Measurements from ENCODE around the gene STPG4.

STPG4 gene

DNA sequence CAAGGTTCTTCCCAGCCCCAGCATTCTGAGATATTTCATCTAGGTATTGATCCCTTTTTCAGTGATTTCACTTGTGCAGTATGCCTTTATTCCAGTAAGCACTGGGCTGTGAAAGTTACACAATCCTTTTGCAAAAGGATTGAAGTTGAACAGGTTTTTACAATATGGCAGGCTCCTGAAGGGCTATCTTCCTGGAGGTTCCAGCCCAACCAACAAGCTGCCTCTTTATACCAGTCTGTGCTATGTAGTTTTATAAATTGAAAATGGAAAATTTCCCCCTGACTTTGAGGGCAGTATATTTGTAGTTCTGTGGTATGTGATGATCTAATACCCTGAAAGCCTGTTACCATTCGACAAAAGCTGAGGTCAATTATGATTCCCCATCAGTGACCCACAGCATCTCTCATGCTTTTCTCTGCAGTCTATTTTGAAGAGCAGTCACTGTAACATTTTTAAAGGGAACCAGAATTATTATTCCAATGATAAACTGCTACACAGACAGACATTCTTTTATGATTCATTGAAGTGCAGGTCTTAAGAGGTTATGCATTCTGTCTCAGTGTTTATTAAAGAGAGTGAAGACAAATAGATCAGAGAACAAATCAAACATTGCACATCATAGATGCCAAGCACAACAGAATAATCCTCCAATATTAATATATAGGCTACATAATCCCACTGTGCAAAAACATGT is 35.2 kb upstream of the STPG4 start:
- Histone ChIP-seq H3K27ac (ENCODE audit: low read length) (no peak overlapping the region), H3K4me3 (ENCODE audit: low read length) (no peak overlapping the region), H3K9me2 (replicated peaks; ENCODE audit: insufficient read depth, low read length) (no peaks in the 10 kb centered on the region), H2AFZ (ENCODE audit: low read length) (no peak overlapping the region), H3K4me1 (ENCODE audit: low read length) (no peaks in the 10 kb centered on the region), H3K9ac (ENCODE audit: low read length) (no peak overlapping the region), H3K36me3 (replicated peaks; ENCODE audit: insufficient read depth, low read length) (no peaks in the 10 kb centered on the region), H3K4me2 (ENCODE audit: low read depth, low read length) (no peak overlapping the region), H3K9me3 (replicated peaks; ENCODE audit: insufficient read depth, low read length) (no peaks in the 10 kb centered on the region), H3K79me2 (ENCODE audit: low read length) (no peaks in the 10 kb centered on the region), H3F3A (ENCODE audit: insufficient read depth, low read length) (no peaks in the 10 kb centered on the region), H3K27me3 (replicated peaks; ENCODE audit: insufficient read depth, low read length) (no peaks in the 10 kb centered on the region), H4K20me1 (ENCODE audit: insufficient read depth, low read length) (no peaks in the 10 kb centered on the region)
- DNase-seq: no peak
- TF ChIP-seq, protein P1, sequence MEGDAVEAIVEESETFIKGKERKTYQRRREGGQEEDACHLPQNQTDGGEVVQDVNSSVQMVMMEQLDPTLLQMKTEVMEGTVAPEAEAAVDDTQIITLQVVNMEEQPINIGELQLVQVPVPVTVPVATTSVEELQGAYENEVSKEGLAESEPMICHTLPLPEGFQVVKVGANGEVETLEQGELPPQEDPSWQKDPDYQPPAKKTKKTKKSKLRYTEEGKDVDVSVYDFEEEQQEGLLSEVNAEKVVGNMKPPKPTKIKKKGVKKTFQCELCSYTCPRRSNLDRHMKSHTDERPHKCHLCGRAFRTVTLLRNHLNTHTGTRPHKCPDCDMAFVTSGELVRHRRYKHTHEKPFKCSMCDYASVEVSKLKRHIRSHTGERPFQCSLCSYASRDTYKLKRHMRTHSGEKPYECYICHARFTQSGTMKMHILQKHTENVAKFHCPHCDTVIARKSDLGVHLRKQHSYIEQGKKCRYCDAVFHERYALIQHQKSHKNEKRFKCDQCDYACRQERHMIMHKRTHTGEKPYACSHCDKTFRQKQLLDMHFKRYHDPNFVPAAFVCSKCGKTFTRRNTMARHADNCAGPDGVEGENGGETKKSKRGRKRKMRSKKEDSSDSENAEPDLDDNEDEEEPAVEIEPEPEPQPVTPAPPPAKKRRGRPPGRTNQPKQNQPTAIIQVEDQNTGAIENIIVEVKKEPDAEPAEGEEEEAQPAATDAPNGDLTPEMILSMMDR (IDR thresholded peaks at IDR 0.05; ENCODE audit: low read length): no peak
- TF ChIP-seq EZH2phosphoT487 (IDR thresholded peaks at IDR 0.05; ENCODE audit: low read length) (no peak), EZH2 (optimal IDR thresholded peaks at IDR 0.05; ENCODE audit: low read depth, low read length) (no peak)

DNA sequence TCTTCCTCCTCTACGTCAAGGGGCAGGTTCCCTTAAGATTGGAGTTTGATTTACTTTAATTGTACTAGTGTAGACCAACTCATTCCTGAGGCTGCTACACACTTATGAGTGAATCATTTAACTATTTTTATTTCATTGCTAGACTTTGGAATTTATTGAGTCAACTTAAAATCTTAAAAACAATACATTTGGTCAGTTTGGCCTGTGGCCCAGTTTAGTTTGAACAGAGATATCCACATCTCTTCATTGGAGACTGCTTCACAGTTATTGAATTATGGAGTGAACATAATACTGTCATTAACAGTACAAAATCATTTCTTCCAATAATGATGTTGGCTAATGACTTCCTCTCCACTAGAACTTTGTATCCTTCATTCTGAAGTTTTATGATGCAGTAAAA is 34.5 kb upstream of the STPG4 start:
- Histone ChIP-seq H3K4me2 (ENCODE audit: low read depth, low read length) (no peak overlapping the region), H3K9ac (ENCODE audit: low read length) (no peak overlapping the region), H3K9me2 (replicated peaks; ENCODE audit: insufficient read depth, low read length) (no peaks in the 10 kb centered on the region), H3K9me3 (replicated peaks; ENCODE audit: insufficient read depth, low read length) (no peaks in the 10 kb centered on the region), H3K4me1 (ENCODE audit: low read length) (no peaks in the 10 kb centered on the region), H3K79me2 (ENCODE audit: low read length) (no peaks in the 10 kb centered on the region), H3K27ac (ENCODE audit: low read length) (no peak overlapping the region), H3K4me3 (ENCODE audit: low read length) (no peak overlapping the region), H3F3A (ENCODE audit: insufficient read depth, low read length) (no peaks in the 10 kb centered on the region), H4K20me1 (ENCODE audit: insufficient read depth, low read length) (no peaks in the 10 kb centered on the region), H3K36me3 (replicated peaks; ENCODE audit: insufficient read depth, low read length) (no peaks in the 10 kb centered on the region), H3K27me3 (replicated peaks; ENCODE audit: insufficient read depth, low read length) (no peaks in the 10 kb centered on the region), H2AFZ (ENCODE audit: low read length) (no peak overlapping the region)
- no peak for DNase-seq
- TF ChIP-seq EZH2 (optimal IDR thresholded peaks at IDR 0.05; ENCODE audit: low read depth, low read length) (no peak), EZH2phosphoT487 (IDR thresholded peaks at IDR 0.05; ENCODE audit: low read length) (no peak)
- TF ChIP-seq, protein P1 (IDR thresholded peaks at IDR 0.05; ENCODE audit: low read length): no peak

DNA sequence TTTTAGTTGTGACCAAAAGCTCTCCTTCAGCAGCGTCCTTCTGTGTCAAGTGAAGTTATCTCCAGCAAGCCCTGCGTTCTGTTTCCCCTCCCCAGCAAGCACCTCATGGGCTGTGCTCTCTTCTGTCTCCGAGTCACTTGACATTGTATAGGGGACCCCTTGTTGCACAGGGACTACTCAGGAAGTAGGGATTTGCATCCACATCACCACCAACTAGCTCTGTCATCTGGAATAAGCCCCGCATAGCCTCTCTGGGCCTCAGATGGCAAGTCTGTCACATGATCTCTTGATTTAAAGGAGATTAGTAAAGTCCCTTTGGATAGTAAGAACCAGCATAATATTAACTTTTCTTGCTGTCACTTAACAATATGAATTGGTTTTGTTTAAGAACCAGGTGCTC is 32.0 kb upstream of the STPG4 start:
- TF ChIP-seq, protein P1 (IDR thresholded peaks at IDR 0.05; ENCODE audit: low read length): no peak
- TF ChIP-seq EZH2 (optimal IDR thresholded peaks at IDR 0.05; ENCODE audit: low read depth, low read length) (no peak), EZH2phosphoT487 (IDR thresholded peaks at IDR 0.05; ENCODE audit: low read length) (no peak)
- H3F3A ChIP-seq (ENCODE audit: insufficient read depth, low read length): no peaks in the 10 kb centered on the region
- H3K9ac ChIP-seq (ENCODE audit: low read length): no peak overlapping the region
- H3K79me2 ChIP-seq (ENCODE audit: low read length): no peaks in the 10 kb centered on the region
- H3K9me2 ChIP-seq (replicated peaks; ENCODE audit: insufficient read depth, low read length): no peaks in the 10 kb centered on the region
- no peaks in the 10 kb centered on the region for H3K27me3 ChIP-seq (replicated peaks; ENCODE audit: insufficient read depth, low read length)
- H3K36me3 ChIP-seq (replicated peaks; ENCODE audit: insufficient read depth, low read length): no peaks in the 10 kb centered on the region
- H3K9me3 ChIP-seq (replicated peaks; ENCODE audit: insufficient read depth, low read length): no peaks in the 10 kb centered on the region
- H3K27ac ChIP-seq (ENCODE audit: low read length): no peak overlapping the region
- no peaks in the 10 kb centered on the region for H3K4me1 ChIP-seq (ENCODE audit: low read length)
- no peak overlapping the region for H2AFZ ChIP-seq (ENCODE audit: low read length)
- no peak overlapping the region for H3K4me3 ChIP-seq (ENCODE audit: low read length)
- DNase-seq: no peak
- H3K4me2 ChIP-seq (ENCODE audit: low read depth, low read length): no peak overlapping the region
- no peaks in the 10 kb centered on the region for H4K20me1 ChIP-seq (ENCODE audit: insufficient read depth, low read length)

Measured in MM.1S (cell line).